Measurements from ENCODE around the gene ATXN7L1. TPM values are rescaled to one million over a fixed set of nuclear protein-coding genes. Genes with fewer than 3 reads are reported as not detected.

The ATXN7L1 gene
- total and polyA plus RNA-seq, 2 of the 13 experiments (the other 11 are each of a cell fraction or from before 2014, with no cell fraction given): 4.1 to 7.8 TPM

DNA sequence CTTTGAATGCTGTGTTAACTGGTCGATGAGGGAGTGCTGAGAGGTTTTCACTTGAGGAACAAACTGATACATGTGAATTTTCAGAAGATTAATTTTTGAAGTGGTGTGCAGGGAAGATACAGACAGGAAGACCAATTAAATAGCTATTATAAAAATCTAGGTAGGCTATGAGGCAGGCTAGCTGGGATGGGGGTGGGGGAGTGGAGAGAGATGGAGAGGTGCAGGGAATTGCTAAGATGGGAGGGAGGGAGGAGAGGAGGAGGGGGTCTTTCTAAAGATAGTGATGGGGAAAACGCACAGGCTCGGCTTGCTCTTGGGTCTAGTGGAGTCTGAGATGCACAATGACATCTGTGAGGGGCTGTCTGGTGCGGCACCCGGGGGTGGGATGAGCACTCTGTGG lies 15.2 kb downstream of the ATXN7L1 start (continued):
- TF ChIP-seq, protein P1, sequence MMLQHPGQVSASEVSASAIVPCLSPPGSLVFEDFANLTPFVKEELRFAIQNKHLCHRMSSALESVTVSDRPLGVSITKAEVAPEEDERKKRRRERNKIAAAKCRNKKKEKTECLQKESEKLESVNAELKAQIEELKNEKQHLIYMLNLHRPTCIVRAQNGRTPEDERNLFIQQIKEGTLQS (CRISPR knock-in tag; IDR thresholded peaks at IDR 0.05): no peak
- TF ChIP-seq, protein P2, sequence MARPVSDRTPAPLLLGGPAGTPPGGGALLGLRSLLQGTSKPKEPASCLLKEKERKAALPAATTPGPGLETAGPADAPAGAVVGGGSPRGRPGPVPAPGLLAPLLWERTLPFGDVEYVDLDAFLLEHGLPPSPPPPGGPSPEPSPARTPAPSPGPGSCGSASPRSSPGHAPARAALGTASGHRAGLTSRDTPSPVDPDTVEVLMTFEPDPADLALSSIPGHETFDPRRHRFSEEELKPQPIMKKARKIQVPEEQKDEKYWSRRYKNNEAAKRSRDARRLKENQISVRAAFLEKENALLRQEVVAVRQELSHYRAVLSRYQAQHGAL (CRISPR knock-in tag; IDR thresholded peaks at IDR 0.05; ENCODE audit: not compliant biosample characterization): no peak

DNA sequence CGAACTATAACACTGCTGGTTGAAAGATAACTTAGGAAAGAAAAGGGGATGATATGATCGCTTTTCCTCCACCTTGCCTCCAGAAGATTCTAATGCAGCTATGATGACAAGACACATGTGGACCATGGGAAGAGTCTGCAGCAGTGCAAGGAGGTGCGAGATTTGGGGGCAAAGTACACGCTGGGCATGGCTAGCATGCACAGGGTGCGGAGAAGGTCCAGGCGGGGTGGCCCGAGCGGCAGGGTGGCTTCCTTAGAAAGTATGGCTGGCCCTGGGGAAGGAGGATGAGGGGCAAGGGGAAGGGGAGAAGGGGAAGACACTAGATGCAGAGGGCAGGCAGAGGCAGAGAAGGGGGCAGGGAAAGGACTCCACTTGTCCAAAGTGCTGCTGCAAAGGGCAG lies 15.6 kb downstream of the ATXN7L1 start:
- POLR2A ChIA-PET: no interaction called here
- Histone ChIP-seq H2AFZ (ENCODE audit: low read length) (no peak overlapping the region), H3K9ac (ENCODE audit: insufficient read depth, low read depth, low read length) (no peak overlapping the region), H3K4me3 (replicated peaks in 1 of 3; ENCODE audit: insufficient read depth in 1 of 3, low read depth in 2 of 3, low read length in 3 of 3) (no peak overlapping the region), H3K36me3 (replicated peaks in 1 of 2; ENCODE audit: control insufficient read depth in 1 of 2, insufficient read depth in 2 of 2, low read length in 2 of 2) (no peaks in the 10 kb centered on the region; a peak in 1 of 5 replicates), H3K9me3 (ENCODE audit: low read length) (no peaks in the 10 kb centered on the region), H3K4me2 (ENCODE audit: low read depth, low read length) (no peak overlapping the region), H3K4me1 (ENCODE audit: insufficient read depth, low read length) (peaks cover 27% of the 10 kb centered on the region), H4K20me1 (ENCODE audit: insufficient read depth, low read length) (no peaks in the 10 kb centered on the region), H3K27ac (ENCODE audit: extremely low read length, insufficient read depth, low read length) (no peak overlapping the region), H3K27me3 (ENCODE audit: control insufficient read depth in 1 of 2, insufficient read depth in 2 of 2, low read length in 2 of 2) (no peaks in the 10 kb centered on the region), H3K79me2 (ENCODE audit: insufficient read depth, low read length) (no peaks in the 10 kb centered on the region)
- no TSS peak for BruUV-seq (replicated peaks)
- no peak for DNase-seq (ENCODE audit: low spot score)
- ATAC-seq: no peak
- whole genome bisulfite sequencing (ENCODE audit: low lambda C conversion rate): 93% methylated on average over 8 of the region's 8 CpGs
- intact Hi-C loops (cut with micrococcal nuclease; ENCODE audit: unreplicated experiment) (no loop called here), in situ Hi-C loops (cut with HindIII; ENCODE audit: extremely low pct_ligation_motif_present, low pct_unique_long_range_greater_than_20kb) (no loop called here)
- TF ChIP-seq, protein P3, sequence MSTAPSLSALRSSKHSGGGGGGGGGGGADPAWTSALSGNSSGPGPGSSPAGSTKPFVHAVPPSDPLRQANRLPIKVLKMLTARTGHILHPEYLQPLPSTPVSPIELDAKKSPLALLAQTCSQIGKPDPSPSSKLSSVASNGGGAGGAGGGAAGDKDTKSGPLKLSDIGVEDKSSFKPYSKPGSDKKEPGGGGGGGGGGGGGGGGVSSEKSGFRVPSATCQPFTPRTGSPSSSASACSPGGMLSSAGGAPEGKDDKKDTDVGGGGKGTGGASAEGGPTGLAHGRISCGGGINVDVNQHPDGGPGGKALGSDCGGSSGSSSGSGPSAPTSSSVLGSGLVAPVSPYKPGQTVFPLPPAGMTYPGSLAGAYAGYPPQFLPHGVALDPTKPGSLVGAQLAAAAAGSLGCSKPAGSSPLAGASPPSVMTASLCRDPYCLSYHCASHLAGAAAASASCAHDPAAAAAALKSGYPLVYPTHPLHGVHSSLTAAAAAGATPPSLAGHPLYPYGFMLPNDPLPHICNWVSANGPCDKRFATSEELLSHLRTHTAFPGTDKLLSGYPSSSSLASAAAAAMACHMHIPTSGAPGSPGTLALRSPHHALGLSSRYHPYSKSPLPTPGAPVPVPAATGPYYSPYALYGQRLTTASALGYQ (CRISPR knock-in tag; IDR thresholded peaks at IDR 0.05): no peak
- TF ChIP-seq ZNF101 (CRISPR knock-in tag; IDR thresholded peaks at IDR 0.05; ENCODE audit: borderline replicate concordance, low read depth): no peak
- no peak for FAIRE-seq
- CTCF ChIA-PET (ENCODE audit: low intra/inter-chr PET ratio, low total read pairs): no interaction called here
